GM18873 (cell line): ENCODE results near the gene ARSK.
"Not testable (repeated sequence)": the region's sequence is repeated elsewhere in the genome, so short reads cannot be mapped to it uniquely, and the experiment has no call there.

Source experiments
- ATAC-seq: cut with Tn5 transposase; IDR thresholded peaks from one replicate; pipeline ENCODE4 v1.9.1; 2021; ENCODE audit warnings: mild to moderate bottlenecking, moderate library complexity, moderate number of reproducible peaks; ENCODE audit not compliant: unreplicated experiment, low FRiP score

The ARSK gene

DNA sequence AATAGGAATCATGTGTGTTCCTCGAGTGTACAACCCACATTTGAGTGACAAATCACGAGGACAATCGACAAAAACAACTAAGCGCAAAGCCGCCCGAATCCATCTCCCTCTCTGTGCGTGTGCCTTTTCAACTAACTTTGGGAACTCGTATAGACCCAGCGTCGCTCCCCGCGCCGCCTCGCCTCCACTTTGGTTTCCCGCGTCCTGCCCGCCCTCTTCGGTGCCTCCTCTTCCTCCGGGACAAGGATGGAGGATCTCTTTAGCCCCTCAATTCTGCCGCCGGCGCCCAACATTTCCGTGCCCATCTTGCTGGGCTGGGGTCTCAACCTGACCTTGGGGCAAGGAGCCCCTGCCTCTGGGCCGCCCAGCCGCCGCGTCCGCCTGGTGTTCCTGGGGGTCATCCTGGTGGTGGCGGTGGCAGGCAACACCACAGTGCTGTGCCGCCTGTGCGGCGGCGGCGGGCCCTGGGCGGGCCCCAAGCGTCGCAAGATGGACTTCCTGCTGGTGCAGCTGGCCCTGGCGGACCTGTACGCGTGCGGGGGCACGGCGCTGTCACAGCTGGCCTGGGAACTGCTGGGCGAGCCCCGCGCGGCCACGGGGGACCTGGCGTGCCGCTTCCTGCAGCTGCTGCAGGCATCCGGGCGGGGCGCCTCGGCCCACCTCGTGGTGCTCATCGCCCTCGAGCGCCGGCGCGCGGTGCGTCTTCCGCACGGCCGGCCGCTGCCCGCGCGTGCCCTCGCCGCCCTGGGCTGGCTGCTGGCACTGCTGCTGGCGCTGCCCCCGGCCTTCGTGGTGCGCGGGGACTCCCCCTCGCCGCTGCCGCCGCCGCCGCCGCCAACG, 65.3 kb downstream of the ARSK start, which contains the start of gene GPR150:
Gene GPR150 (plus strand): TSS at position 58 of the 840 bp plus-strand sequence. CDS start 189 bp downstream, at position 247.
- ATAC-seq = peak; percentile 45

DNA sequence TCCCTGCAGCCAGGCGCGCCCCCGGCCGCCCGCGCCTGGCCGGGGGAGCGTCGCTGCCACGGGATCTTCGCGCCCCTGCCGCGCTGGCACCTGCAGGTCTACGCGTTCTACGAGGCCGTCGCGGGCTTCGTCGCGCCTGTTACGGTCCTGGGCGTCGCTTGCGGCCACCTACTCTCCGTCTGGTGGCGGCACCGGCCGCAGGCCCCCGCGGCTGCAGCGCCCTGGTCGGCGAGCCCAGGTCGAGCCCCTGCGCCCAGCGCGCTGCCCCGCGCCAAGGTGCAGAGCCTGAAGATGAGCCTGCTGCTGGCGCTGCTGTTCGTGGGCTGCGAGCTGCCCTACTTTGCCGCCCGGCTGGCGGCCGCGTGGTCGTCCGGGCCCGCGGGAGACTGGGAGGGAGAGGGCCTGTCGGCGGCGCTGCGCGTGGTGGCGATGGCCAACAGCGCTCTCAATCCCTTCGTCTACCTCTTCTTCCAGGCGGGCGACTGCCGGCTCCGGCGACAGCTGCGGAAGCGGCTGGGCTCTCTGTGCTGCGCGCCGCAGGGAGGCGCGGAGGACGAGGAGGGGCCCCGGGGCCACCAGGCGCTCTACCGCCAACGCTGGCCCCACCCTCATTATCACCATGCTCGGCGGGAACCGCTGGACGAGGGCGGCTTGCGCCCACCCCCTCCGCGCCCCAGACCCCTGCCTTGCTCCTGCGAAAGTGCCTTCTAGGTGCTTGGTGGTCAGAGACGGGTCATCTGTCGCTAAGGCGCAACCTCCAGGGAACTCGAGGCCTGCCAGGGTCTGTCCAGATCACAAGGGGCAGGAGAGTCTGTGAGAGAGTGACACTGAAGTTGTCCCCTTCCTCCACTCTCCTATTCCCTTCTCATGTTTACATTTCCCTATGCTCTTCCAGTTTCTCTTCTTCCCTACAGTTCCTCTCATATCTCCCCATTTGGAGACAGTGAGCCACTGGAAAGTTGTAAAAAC, 66.3 kb downstream of the ARSK start:
- peak; percentile 33 for ATAC-seq

DNA sequence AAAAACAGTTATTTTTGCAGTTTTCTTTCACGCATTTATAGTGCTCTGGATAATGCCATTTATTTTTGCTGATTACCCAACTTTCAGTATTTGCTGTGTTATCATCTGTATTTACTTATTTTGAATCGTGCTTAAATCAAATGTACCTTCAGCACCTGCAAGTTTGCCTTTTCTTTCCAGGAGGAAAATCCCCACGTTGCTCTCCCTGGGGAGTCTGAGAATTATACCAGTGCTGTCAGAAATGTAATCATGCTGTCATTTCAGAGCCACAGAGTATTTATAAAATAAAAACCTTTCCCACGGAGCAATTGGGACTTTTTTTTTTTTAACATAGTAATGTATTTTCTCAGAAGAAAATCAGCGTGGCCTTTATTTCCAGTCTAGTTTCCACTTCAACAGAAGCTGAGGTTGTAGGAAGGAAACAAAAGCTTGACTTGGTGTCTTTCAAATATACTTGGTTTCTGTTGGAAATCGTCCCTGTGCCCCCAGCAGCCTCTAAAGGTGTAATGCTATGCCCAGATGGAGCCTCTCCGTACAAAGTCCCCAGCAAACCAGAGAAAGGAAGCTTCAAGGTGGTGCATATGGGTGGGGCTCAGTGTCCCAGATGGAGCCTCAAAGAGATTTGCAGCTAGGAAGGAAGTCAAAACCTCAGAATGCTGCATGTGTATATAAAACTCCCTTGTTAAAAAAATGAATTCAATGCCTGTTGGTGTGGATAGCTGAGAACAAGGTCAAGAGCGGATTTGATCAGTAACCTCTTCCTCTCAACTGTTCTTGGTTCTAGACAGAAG, 67.1 kb downstream of the ARSK start:
- ATAC-seq = no peak

DNA sequence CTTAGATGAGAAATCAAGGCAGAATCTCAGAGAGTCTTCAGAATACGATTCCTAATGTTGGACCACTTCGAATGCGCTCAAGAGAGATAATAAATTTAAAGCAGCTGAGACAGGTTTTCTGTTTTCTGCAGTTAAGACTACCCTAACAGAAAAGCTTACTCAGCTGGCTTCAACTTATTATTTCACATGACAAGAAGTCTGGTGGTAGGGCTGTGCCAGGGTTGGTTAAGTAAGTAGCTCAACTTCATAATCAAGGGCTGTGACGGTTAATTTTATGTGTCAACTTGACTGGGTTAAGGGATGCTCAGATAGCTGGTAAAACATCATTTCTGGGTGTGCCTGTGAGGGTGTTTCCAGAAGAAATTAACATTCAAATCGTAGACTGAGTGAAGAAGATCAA, 68.8 kb downstream of the ARSK start:
- no peak for ATAC-seq

DNA sequence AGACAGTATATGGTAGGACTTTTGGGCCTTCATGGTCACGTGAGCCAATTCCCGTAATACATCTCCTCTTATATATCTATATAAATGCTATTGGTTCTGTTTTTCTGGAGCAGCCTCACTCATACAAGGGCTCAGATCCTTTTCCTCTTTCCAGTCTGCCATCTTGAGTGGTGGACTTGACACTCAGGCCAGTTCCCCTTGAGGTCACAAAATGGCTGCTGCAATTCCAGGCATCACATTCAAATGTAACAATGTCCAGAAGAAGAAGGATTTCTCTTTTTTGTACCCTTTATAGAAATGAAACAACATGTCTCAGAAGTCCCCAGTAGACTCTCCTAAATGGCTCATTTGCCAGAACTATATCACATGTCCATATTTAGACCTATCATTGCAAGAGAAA, 69.5 kb downstream of the ARSK start:
- no peak for ATAC-seq

DNA sequence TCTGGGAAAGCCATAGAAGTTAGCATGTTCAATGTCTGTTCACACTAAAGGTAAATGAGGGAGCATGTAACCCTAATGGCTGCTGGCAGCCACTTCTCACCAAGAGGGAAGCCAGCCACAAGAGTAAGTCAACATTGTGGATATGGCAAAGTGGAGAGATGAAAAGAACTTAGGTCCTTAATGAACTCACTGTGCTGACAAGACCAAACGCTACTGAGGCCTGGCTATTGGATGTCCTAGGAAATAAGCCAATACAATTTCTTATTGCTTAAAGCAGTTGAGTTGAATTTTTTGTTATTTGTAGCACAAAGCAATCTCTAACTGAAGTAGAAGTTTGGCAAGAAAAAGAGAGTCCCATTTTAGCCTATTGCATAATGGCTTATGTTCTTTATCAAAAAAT, 71.8 kb downstream of the ARSK start:
- ATAC-seq = no peak

DNA sequence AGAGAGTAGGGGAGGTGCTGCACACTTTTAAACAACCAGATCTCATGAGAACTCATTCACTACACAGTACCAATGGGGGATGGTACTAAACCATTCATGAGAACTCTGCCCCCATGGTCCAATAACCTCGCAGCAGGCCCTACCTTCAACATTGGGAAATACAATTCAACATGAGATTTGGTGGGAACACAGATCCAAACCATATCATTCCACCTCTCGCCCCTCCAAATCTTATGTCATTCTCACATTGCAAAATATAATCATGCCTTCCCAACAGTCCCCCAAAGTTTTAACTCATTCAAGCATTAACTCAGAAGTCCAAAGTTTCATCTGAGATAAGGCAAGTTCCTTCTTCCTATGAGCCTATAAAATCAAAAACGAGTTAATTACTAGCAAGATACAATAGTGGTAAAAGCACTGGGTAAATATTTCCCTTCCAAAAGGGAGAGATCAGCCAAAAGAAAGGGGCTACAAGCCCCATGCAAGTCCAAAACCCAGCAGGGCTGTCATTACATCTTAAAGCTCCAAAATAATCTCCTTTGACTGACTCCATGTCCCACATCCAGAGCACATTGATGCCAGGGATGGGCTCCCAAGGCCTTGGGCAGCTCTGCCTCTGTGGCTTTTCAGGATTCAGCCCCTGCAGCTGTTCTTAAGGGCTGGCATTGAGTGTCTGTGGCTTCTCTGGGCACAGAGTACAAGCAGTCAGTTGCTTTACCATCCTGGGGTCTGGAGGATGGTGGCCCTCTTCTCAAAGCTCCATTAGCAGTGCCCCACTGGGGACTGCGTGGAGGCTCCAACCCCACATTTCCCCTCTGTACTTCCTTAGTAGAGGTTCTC, 73.3 kb downstream of the ARSK start:
- no peak for ATAC-seq

DNA sequence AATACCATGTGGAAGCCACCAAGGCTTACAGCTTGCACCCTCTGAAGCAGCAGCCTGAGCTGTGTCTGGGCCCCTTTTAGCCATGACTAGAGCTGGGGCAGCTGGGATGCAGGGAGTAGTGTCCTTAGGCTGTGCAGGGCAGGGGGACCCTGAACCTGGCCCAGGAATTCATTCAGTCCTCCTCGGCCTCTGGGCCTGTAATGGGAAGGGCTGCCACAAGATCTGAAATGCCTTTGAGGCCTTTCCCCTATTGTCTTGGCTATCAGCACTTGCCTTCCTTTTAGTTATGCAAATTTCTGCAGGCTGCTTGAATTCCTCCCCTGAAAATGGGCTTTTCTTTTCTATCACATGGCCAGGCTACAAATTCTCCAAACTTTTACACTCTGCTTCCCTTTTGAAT, 74.0 kb downstream of the ARSK start:
- ATAC-seq = no peak

DNA sequence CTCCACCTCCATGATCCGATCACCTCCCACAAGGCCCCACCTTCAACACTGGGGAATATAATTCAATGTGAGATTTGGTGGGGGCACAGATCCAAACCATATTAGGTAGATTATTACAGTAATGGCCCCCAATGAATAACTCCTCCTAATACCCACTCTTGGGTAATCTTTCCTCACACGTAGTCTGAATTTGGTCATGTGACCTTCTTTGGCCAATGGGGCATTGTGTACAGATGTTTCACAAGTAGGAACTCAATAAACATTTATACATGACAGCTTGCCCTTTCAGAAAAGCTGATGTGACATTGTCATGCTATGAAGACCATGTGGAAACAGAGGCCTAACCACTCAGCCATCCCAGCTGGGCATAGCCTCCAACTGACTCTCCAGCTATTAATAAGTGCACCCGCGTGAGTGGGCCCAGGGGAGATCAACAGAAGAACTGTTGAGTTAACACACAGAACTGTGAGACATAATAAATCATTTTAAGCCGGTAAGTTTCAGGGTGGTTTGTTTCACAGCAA, 75.6 kb downstream of the ARSK start:
- ATAC-seq = no peak

DNA sequence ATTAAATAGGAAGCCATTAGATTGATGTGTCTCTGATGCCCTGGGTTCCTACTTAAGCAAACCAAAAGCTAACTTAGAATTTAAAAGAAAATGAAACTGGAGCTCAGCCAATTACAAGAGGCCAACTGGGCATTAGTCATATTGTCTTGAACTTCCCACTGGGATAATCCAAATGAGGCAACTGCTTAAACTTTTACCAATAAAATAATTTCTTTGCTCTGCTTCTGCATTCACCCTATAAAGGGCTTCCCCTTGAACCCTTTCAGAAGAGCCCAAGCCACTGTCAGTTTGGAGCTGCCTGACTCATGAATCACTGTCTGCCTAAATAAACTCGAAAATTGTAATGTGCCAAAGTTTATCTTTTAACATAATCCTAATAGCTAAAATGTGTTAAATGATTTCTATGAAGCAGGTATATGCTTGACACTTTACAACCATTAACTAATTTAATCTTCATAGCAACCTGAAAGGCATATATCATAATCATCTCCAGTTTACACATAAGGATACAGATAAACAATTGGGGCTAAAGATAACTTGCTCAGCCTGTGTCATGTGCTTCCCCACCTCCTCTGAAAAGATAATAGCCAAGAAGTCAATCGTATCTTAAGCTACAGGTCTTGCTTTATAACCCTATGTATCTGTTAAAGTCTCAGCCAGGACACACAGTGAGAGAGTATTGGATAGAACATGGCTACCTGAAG, 76.5 kb downstream of the ARSK start:
- ATAC-seq = no peak

DNA sequence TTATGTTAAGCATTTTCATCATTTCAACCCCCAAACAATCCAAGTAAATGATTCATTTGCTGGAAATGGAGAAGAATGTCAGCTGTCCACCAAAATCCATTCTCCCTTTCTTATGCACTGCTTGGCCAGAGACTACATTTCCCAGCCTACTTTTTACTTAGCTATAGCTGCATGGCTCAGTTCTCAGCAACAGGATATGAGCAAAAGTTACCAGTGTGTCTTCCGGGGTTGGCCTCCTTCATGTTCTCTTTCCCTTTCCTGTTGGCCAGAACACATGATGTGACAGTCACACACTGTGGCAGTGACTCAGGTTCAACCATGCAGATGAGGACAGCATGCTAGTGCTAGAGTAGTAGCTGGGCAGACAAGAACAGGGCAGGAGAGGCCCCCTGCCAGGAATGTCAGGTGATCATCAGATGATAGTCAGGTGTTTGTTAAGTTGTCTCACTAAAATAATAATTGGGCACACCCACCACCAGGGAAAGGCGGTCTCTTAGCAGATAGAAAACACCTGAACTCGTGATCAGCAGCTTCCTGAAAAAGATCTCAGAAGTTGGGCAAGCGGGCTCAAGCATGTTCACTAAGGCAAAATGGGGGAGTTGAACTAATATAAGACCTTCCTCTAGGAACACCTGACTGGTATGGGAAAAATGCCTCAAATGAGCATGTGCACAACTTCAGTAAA, 77.2 kb downstream of the ARSK start:
- ATAC-seq = peak; percentile 94

DNA sequence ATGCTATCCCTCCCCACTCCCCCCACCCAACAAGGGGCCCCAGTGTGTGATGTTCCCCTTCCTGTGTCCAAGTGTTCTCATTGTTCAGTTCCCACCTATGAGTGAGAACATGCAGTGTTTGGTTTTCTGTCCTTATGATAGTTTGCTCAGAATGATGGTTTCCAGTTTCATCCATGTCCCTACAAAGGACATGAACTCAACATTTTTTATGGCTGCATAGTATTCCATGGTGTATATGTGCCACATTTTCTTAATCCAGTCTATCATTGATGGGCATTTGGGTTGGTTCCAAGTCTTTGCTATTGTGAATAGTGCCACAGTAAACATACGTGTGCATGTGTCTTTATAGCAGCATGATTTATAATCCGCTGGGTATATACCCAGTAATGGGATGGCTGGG, 78.0 kb downstream of the ARSK start:
- not testable (repeated sequence) for ATAC-seq

DNA sequence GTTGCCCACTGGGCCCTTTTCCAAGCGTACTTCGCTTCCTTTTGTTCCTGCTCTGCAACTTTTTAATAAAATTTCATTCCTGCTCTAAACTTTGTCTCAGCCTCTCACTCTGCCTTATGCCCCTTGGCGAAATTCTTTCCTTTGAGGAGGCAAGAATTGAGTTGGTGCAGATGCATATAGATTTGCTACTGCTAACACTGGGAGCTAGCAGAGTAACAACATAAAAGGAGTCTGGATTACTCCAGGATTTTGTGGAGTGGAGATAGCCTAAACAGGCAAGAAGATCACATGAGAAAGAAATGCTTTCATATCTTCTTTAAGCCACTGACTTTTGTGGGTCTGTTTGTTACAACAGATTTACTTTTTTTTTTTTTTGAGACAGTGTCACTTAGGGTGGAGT, 78.8 kb downstream of the ARSK start:
- no peak for ATAC-seq

DNA sequence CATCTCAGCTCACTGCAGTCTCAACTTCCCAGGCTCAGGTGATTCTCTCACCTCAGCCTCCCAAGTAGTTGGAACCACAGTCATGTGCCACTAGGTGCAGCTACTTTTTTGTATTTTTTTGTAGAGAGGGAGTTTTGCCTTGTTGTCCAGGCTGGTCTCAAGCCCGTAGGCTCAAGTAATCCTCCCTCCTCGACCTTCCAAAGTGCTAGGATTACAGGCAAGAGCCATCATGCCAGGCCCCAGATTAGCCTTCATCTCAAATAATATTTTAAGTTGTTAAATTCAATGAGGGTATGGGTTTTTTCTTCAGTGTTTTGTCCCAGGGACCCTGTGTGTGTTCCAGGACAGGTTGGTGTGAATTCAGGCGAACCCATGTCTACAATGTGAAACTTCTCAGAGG, 79.2 kb downstream of the ARSK start:
- ATAC-seq = no peak

DNA sequence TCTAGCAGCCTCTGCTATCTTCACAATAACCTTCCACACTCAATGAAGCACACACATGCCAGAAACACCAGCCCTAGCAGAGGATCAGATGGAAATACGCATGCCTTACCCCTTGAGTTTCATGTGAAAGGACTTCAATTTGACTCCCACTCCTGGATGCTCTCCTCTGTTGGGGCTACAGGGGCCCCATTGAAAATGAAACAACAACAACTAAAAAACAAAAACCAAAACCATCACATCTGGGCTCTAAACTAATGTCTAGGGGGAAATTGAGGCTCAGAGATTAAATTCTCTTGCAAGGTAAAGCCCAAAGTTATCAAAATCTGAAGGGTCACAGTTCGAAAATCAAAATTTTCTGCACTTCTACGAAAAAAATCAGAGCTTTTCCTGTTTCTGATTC, 83.7 kb downstream of the ARSK start:
- no peak for ATAC-seq

DNA sequence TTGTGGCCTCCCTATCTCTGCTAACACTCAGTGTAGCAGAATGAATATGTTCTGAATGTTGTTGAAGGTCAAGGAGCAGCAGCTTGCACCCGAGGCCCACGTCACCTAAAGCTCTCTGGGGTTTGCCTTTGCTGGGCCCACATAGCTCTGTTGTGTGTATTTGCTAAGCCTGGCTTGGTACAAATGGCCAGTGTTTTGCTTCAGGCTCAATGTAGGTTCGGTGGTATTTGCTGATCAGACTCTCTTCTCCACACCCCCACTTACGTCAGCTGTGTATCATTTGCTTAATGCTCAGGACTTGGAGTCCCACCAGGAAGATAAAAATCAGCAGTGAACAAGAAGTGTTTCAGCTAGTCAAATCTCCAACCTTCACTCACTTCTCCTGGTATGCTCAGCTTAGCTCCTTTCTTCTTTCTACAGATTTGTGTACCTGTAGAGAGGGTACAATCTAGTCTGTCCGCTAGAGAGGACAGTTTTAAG, 86.9 kb downstream of the ARSK start:
- ATAC-seq = no peak

DNA sequence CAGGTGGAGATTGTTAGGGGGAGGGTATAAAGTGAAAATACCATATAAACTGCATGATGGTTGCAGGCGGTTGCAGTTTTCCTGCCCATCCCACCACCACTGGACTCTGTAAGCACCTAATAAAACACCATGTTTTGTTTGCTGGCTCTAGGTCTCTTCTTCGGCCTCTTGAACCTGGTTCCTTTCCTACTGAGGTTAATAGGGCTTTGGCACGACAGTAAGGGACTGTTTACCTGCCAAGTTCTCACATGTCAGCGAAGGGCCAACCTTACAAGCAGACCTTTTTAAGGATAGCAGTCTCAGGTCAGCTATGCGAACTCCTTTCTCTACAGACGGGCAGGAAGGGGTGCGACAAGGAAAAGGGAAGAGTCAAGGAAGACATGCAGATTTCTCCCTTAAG, 88.3 kb downstream of the ARSK start:
- ATAC-seq = no peak
